HL-60/S4 (cell line): ENCODE results near the gene DPPA4.

Source experiments
- in situ Hi-C: fragments of 300-500 bp; cut with MboI; formaldehyde crosslinking; loops from 2 replicates; pipeline ENCODE4 v1.14.3; 2022; ENCODE audit warnings: low sequenced_read_pairs

The DPPA4 gene

GRCh38 chr3:109339714-109340648 lies 2.6 kb upstream of the DPPA4 start:
- in situ Hi-C loops, result no loop called here

GRCh38 chr3:109339197-109339596 lies 1.9 kb upstream of the DPPA4 start:
- in situ Hi-C loops, result no loop called here

GRCh38 chr3:109338322-109338721 lies 976 bp upstream of the DPPA4 start:
- in situ Hi-C loops, result no loop called here

- in situ Hi-C loops, result no loop called here
These were observed 970 bp downstream of the DPPA4 start for GRCh38 chr3:109336291-109336861.

DNA sequence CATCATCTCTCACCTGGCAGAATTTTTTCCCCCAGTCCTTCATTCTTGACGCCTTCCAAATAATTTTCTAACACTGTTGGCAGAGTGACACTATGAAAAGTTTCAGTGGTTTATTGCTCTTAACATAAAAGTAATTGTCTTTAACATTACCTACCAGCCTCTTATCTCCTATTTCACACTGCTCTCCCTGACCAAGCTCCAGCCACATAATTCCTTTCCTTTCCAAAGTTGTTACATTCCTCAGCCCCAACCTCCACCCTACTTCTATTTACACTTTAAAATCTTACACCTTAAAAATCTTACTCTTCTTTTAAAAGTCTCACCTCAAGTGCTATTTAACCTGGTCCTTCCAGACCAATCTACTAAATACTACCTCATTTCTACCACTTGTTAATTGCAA lies 2.8 kb downstream of the DPPA4 start:
- in situ Hi-C loops, result no loop called here

GRCh38 chr3:109331692-109332091 lies 5.7 kb downstream of the DPPA4 start:
- in situ Hi-C loops, result no loop called here

- in situ Hi-C loops, result no loop called here
These were observed 6.9 kb downstream of the DPPA4 start for GRCh38 chr3:109330405-109330804.

DNA sequence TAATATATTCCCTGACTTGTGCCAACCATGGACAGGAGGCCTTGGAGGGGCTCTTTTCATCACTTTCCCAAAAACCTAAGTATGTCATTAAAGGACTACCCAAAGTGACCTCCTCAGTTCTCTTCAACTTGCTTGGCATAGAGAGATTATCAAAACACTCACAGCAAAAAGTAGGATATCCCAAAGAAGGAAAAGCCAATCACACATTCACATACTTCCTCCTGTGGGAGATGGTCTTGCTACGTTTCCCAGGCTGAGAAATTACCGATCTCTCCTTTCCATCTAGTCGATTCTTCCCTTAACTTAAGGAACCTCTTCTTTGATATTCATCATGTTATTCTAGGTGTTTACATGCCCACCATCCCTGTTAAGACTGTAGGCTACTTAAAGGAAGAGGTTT lies 9.1 kb downstream of the DPPA4 start:
- in situ Hi-C loops, result no loop called here

- in situ Hi-C loops, result no loop called here
These were observed 11.7 kb downstream of the DPPA4 start for GRCh38 chr3:109325657-109326056.

DNA sequence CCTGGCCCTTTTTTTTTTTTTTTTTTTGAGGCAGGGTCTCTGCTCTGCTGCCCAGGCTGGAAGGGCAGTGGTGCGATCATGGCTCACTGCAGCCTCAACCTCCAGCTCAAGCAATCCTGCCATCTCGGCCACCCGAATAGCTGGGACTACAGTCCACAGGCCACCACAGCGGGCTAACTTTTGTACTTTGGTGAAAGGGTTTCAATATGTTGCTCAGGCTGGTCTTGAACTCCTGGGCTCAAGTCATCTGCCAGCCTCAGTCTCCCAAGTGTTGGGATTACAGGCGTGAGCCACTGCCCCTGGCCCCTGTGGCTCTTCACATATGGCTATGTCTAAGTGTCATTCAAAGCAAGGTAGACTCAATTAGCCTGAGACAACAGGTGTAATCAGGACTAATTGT lies 12.2 kb downstream of the DPPA4 start:
- in situ Hi-C loops, result no loop called here

DNA sequence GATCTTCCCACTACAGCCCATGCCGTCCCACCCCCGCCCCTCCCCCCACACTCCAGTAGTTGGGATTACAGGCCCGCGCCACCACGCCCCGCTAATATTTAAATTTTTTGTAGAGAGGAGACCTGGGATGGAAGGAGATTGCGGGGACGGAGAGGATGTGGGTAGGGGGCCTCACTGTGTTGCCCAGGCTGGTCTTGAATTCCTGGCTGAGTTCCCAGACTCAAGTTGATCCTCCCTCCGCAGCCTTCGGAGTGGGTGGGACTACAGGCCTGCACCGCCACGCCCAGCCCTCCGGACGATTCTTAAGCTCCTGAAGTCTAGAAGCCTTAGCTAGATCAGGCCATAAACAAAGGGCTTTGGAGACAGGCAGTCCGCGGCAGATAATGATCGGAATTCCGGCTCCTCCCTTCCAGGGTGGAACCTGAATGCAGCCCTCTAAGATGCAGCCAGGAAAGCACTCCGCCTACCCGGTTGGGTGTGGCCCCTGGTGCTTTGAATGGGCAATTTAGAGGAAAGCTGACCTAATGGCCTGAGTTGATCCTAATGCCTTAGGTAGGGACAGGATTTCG lies 21.1 kb downstream of the DPPA4 start, which contains the start of gene DPPA2:
DPPA2 (minus strand) TSS at position 356 of the 569 bp plus-strand sequence. CDS start 1,975 bp downstream, outside the sequence.
- in situ Hi-C loops, result no loop called here

DNA sequence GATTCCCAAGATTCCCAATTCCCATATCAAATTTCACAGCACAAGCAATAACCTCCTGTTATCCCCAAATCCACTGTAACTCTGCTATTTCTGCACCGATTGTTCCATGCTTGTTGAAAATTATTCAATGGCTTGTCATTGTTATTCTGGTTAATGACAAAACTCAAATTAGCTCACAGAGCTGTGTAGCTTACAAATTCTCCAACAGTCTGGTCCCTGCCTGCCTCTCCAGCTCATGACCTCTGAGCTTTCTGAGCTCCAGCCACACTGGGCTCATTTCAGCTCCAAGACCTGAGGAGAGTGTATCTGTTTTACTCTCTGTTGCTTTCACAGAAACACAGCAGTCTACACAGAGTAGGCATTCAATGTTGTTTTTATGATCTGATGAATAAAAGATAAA lies 24.3 kb downstream of the DPPA4 start:
- in situ Hi-C loops, result no loop called here

DNA sequence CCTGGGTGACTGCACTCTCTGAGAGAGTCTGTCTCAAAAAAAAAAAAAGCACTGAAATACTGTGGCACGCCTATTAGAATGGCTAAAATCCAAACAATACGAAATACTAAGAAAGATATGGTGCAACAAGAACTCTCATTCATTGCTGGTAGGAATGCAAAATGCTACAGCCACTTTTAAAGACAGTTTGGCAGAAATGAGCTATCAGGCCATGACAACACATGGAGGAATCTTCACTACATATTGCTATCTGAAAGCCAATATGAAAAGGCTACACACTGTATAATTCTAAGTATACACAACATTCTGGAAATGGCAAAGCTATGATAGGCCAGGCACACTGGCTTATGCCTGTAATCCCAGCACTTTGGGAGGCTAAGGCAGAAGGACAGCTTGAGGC lies 39.9 kb downstream of the DPPA4 start:
- in situ Hi-C loops, result no loop called here

DNA sequence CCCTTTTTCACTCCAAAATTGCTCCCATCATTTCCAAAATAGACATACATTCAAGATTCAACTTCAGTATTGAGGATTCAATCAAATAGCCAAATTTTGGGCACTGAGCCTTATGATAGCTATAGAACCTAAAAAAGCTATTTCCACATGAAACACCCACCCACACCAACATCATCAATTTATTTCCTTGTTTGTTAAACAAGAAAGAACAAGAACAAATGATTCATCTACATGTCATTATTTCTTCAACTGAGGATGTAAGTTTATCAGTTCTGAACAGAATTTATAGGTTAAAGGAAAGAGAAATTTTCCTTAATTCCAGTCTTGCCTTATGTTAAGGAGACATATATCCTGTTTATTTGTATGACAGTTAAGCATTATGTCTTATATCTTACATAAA lies 53.3 kb downstream of the DPPA4 start:
- in situ Hi-C loops, result no loop called here

- in situ Hi-C loops, result no loop called here
These were observed 58.8 kb downstream of the DPPA4 start for GRCh38 chr3:109278546-109278945.

- in situ Hi-C loops, result no loop called here
These were observed 59.2 kb downstream of the DPPA4 start for GRCh38 chr3:109278141-109278540.
